ENCODE measurements around the gene MLIP. TPM values are rescaled to one million over a fixed set of nuclear protein-coding genes. Genes with fewer than 3 reads are reported as not detected.

MLIP gene
- total RNA-seq, 3 donors from 2014 or later (not counting 1 experiment from before 2014, with no cell fraction given), result not detected

DNA sequence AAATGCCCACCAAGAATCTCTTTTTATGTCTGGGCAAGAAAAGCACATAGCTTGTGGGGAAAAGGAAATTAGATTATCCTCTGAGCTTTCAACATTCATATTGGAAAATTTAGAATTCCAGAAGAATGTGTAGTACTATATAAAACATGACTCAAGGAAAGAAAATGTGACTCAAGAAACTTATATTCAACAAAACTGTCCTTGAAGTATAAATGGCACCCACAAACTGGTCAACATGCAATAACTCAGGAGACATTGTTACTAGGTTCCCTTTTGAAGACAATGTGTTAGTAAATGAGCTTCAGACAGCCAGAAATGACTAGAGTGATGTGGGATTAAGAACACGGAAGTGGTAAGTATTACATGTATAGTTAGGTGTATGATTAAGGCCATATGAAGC, 170.9 kb downstream of the MLIP start:
- Mint-ChIP-seq H3K4me1 (no peaks in the 10 kb centered on the region), H3K9me3 (peaks cover 13 to 16% of the 10 kb centered on the region in 2 donors), H3K36me3 (no peaks in the 10 kb centered on the region), H3K4me3 (no peak overlapping the region), H3K27ac (no peak overlapping the region), H3K27me3 (ENCODE audit: low read depth in 2 of 2) (no peaks in the 10 kb centered on the region)
- 87% methylated on average over 1 of the region's 1 CpG for WGBS (ENCODE audit: insufficient coverage)
- Histone ChIP-seq H3K4me1 (ENCODE audit: control insufficient read depth, insufficient read depth, low read length) (no peaks in the 10 kb centered on the region), H3K9me3 (ENCODE audit: control insufficient read depth, insufficient read depth, low read length) (no peaks in the 10 kb centered on the region), H3K4me3 (ENCODE audit: low read length) (no peak overlapping the region), H3K36me3 (ENCODE audit: control insufficient read depth, insufficient read depth, low read length) (no peaks in the 10 kb centered on the region), H3K27ac (ENCODE audit: low read length) (no peak overlapping the region), H3K27me3 (ENCODE audit: control insufficient read depth, insufficient read depth, low read length) (no peaks in the 10 kb centered on the region)
- TF ChIP-seq, protein P1, sequence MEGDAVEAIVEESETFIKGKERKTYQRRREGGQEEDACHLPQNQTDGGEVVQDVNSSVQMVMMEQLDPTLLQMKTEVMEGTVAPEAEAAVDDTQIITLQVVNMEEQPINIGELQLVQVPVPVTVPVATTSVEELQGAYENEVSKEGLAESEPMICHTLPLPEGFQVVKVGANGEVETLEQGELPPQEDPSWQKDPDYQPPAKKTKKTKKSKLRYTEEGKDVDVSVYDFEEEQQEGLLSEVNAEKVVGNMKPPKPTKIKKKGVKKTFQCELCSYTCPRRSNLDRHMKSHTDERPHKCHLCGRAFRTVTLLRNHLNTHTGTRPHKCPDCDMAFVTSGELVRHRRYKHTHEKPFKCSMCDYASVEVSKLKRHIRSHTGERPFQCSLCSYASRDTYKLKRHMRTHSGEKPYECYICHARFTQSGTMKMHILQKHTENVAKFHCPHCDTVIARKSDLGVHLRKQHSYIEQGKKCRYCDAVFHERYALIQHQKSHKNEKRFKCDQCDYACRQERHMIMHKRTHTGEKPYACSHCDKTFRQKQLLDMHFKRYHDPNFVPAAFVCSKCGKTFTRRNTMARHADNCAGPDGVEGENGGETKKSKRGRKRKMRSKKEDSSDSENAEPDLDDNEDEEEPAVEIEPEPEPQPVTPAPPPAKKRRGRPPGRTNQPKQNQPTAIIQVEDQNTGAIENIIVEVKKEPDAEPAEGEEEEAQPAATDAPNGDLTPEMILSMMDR (IDR thresholded peaks at IDR 0.05), result no peak
- ATAC-seq, result no peak
- no peak for DNase-seq
- intact Hi-C loops (cut with micrococcal nuclease), result no loop called here

DNA sequence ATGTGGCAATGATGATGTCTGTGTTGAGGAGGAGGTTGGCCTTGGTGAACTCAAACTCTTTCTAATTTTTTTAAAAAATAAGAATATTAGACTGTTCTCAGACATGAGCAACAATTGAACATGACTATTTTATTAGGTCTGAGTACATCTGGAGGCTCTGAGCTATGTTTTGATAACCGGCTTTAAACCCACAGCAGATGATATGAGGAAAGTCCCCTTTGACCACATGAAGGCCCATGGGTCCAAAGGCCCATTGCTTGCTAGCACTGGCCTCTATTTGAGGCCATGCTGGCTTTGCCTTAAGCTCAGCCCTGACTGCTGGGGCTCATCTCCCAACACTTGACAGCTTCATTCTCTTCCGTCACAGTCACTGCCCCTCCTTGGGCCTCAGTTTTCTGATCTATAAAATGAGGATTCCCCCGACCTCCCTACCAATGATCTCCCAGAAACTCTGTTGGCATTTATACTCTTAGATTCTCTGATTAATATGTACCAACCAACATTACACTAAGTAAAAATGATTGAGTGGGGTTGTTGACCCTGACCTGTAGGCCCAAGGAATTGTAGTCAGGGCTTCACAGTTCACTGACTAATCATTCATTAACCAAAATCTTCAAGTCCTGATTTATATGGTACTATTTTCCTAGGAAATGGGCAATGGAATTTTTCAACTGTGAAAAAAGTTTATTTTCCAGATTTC, 173.1 kb downstream of the MLIP start:
- no peaks in the 10 kb centered on the region for H3K36me3 ChIP-seq (ENCODE audit: control insufficient read depth, insufficient read depth, low read length)
- no peak for DNase-seq
- Mint-ChIP-seq H3K4me1 (no peaks in the 10 kb centered on the region), H3K27me3 (ENCODE audit: low read depth in 2 of 2) (no peaks in the 10 kb centered on the region), H3K4me3 (no peak overlapping the region), H3K36me3 (no peaks in the 10 kb centered on the region), H3K9me3 (peaks cover 8 to 16% of the 10 kb centered on the region in 2 donors), H3K27ac (no peak overlapping the region)
- H3K4me3 ChIP-seq (ENCODE audit: low read length), result no peak overlapping the region
- intact Hi-C loops (cut with micrococcal nuclease), result no loop called here
- ATAC-seq, result no peak
- H3K9me3 ChIP-seq (ENCODE audit: control insufficient read depth, insufficient read depth, low read length), result no peaks in the 10 kb centered on the region
- H3K27ac ChIP-seq (ENCODE audit: low read length), result no peak overlapping the region
- H3K27me3 ChIP-seq (ENCODE audit: control insufficient read depth, insufficient read depth, low read length), result no peaks in the 10 kb centered on the region
- TF ChIP-seq, protein P1 (IDR thresholded peaks at IDR 0.05), result no peak
- no peaks in the 10 kb centered on the region for H3K4me1 ChIP-seq (ENCODE audit: control insufficient read depth, insufficient read depth, low read length)
- 81% methylated on average over 3 of the region's 3 CpGs for WGBS (ENCODE audit: insufficient coverage)

DNA sequence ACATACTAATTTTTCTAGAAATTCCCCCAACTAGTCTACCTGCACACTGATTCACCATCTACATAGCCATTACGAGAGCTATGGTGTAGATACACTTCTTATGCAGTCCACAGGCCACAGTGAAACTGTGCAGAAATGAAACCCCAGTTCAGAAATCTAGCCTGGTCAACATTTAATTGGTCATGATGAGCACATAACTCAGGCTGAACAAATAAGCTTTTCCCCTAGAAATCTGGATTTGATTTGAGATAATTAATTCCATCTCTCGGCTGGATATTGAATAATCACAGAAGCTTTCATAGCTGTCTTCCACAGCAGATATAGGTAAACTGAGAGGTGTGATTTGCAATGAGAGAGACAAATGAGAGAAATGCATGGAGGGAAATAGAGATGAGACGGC, 174.4 kb downstream of the MLIP start:
- WGBS (ENCODE audit: insufficient coverage), result 81% methylated on average over 3 of the region's 3 CpGs
- intact Hi-C loops (cut with micrococcal nuclease), result no loop called here
- no peak overlapping the region for H3K27ac Mint-ChIP-seq
- H3K36me3 ChIP-seq (ENCODE audit: control insufficient read depth, insufficient read depth, low read length), result no peaks in the 10 kb centered on the region
- no peaks in the 10 kb centered on the region for H3K27me3 Mint-ChIP-seq (ENCODE audit: low read depth in 2 of 2)
- H3K36me3 Mint-ChIP-seq, result no peaks in the 10 kb centered on the region
- no peaks in the 10 kb centered on the region for H3K27me3 ChIP-seq (ENCODE audit: control insufficient read depth, insufficient read depth, low read length)
- H3K9me3 ChIP-seq (ENCODE audit: control insufficient read depth, insufficient read depth, low read length), result no peaks in the 10 kb centered on the region
- H3K4me3 Mint-ChIP-seq, result no peak overlapping the region
- peaks cover 8 to 16% of the 10 kb centered on the region in 2 donors for H3K9me3 Mint-ChIP-seq
- no peaks in the 10 kb centered on the region for H3K4me1 ChIP-seq (ENCODE audit: control insufficient read depth, insufficient read depth, low read length)
- no peak for DNase-seq
- no peaks in the 10 kb centered on the region for H3K4me1 Mint-ChIP-seq
- TF ChIP-seq, protein P1 (IDR thresholded peaks at IDR 0.05), result no peak
- no peak overlapping the region for H3K4me3 ChIP-seq (ENCODE audit: low read length)
- no peak for ATAC-seq
- no peak overlapping the region for H3K27ac ChIP-seq (ENCODE audit: low read length)

DNA sequence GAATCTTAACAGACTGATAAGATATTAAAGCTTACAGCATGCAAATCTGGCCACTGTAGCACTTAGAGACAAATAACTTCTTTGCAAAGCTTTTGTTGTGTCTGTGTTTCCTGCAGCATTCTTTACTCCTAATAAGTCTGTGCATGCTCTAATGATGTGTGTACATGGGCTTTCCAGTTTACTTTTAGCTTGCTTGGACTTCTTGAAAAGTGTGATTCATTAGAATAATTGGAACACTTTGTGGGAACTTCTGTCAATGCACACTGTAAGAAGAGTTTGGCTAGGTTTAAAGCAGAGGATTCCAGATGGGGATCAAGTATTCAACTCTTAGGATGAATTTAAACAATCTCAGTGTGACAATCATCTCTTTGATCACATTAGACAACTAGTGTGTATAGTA, 174.9 kb downstream of the MLIP start:
- Mint-ChIP-seq H3K27me3 (ENCODE audit: low read depth in 2 of 2) (no peaks in the 10 kb centered on the region), H3K27ac (no peak overlapping the region), H3K36me3 (no peaks in the 10 kb centered on the region), H3K4me3 (no peak overlapping the region), H3K4me1 (no peaks in the 10 kb centered on the region), H3K9me3 (peaks cover 8 to 16% of the 10 kb centered on the region in 2 donors)
- Histone ChIP-seq H3K4me3 (ENCODE audit: low read length) (no peak overlapping the region), H3K4me1 (ENCODE audit: control insufficient read depth, insufficient read depth, low read length) (no peaks in the 10 kb centered on the region), H3K27me3 (ENCODE audit: control insufficient read depth, insufficient read depth, low read length) (no peaks in the 10 kb centered on the region), H3K36me3 (ENCODE audit: control insufficient read depth, insufficient read depth, low read length) (no peaks in the 10 kb centered on the region), H3K9me3 (ENCODE audit: control insufficient read depth, insufficient read depth, low read length) (no peaks in the 10 kb centered on the region), H3K27ac (ENCODE audit: low read length) (no peak overlapping the region)
- intact Hi-C loops (cut with micrococcal nuclease), result no loop called here
- no peak for DNase-seq
- TF ChIP-seq, protein P1 (IDR thresholded peaks at IDR 0.05), result no peak
- ATAC-seq, result no peak
